Measurements from ENCODE around the gene LRRC4C. TPM values are rescaled to one million over a fixed set of nuclear protein-coding genes. Genes with fewer than 3 reads are reported as not detected.

Gene LRRC4C
- total RNA-seq, 2 donors from 2014 or later = 0.84 to 0.95 TPM

DNA sequence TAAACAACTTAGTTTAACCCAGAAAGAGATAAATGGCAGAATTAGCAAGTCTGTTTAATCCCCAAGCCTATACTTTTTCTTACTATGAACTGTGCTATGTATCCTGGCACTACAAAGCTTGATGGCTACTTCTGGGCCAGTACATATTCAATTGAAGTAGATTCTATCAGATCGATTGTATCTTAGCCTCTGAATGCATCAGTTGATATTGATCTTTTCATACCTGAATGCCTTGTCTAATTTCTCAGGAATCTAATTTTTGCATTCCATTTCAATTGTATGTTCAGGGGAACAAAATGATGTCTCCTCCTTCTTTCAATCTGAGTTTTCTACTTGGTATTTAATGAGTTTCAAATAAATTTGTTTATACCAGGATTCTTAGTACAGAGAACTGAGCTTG lies 1137.9 kb downstream of the LRRC4C start:
- no peak overlapping the region for H3K27ac ChIP-seq (ENCODE audit: low read depth, low read length)
- no peak overlapping the region for H3K4me3 Mint-ChIP-seq
- no peaks in the 10 kb centered on the region for H3K36me3 Mint-ChIP-seq (ENCODE audit: low read depth)
- no peaks in the 10 kb centered on the region for H3K9me3 ChIP-seq (ENCODE audit: control insufficient read depth, low read length)
- H3K9ac ChIP-seq (ENCODE audit: extremely low read depth, low read length, poor library complexity, severe bottlenecking) = no peak overlapping the region
- H3K36me3 ChIP-seq (ENCODE audit: control insufficient read depth, insufficient read depth, low read length) = no peaks in the 10 kb centered on the region
- H3K27ac Mint-ChIP-seq = no peak overlapping the region
- 86 to 100% methylated on average over 1 of the region's 1 CpG for WGBS, 2 experiments (ENCODE audit: insufficient coverage in 1 of 2, insufficient read length in 1 of 2)
- TF ChIP-seq, protein P1, sequence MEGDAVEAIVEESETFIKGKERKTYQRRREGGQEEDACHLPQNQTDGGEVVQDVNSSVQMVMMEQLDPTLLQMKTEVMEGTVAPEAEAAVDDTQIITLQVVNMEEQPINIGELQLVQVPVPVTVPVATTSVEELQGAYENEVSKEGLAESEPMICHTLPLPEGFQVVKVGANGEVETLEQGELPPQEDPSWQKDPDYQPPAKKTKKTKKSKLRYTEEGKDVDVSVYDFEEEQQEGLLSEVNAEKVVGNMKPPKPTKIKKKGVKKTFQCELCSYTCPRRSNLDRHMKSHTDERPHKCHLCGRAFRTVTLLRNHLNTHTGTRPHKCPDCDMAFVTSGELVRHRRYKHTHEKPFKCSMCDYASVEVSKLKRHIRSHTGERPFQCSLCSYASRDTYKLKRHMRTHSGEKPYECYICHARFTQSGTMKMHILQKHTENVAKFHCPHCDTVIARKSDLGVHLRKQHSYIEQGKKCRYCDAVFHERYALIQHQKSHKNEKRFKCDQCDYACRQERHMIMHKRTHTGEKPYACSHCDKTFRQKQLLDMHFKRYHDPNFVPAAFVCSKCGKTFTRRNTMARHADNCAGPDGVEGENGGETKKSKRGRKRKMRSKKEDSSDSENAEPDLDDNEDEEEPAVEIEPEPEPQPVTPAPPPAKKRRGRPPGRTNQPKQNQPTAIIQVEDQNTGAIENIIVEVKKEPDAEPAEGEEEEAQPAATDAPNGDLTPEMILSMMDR (conservative IDR thresholded peaks at IDR 0.05) = no peak
- H3K9me3 Mint-ChIP-seq = no peaks in the 10 kb centered on the region
- no peak for DNase-seq
- H3K27me3 Mint-ChIP-seq (ENCODE audit: insufficient read depth) = no peaks in the 10 kb centered on the region
- H3K4me1 Mint-ChIP-seq = no peaks in the 10 kb centered on the region
- no peaks in the 10 kb centered on the region for H3K27me3 ChIP-seq (ENCODE audit: control insufficient read depth, insufficient read depth, low read length, poor library complexity, severe bottlenecking)
- H3K4me1 ChIP-seq (ENCODE audit: control insufficient read depth, insufficient read depth, low read length) = no peaks in the 10 kb centered on the region
- no peak overlapping the region for H3K4me3 ChIP-seq (ENCODE audit: low read length)

DNA sequence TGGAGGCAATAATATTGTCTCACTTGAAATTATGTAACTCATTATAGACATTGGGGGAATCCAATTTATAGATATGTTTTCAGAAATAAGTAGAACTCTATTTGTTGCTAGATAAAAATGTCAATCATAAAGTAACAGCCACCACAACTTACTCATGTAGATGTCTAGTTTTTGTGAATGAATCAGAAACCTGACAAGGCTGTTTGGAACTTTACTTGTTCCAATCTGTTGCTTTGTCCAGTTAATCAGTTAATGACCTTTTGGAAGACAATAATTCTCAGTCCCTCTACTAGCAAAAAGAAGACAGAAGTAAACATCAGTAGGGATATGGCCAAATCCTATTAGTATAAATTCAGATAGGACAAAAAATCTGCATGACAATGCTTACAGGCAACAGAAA lies 1143.3 kb downstream of the LRRC4C start:
- Mint-ChIP-seq H3K4me1 (no peaks in the 10 kb centered on the region), H3K4me3 (no peak overlapping the region), H3K27me3 (ENCODE audit: insufficient read depth) (no peaks in the 10 kb centered on the region), H3K27ac (no peak overlapping the region), H3K36me3 (ENCODE audit: low read depth) (no peaks in the 10 kb centered on the region), H3K9me3 (no peaks in the 10 kb centered on the region)
- H3K4me3 ChIP-seq (ENCODE audit: low read length) = no peak overlapping the region
- no peaks in the 10 kb centered on the region for H3K27me3 ChIP-seq (ENCODE audit: control insufficient read depth, insufficient read depth, low read length, poor library complexity, severe bottlenecking)
- no peaks in the 10 kb centered on the region for H3K4me1 ChIP-seq (ENCODE audit: control insufficient read depth, insufficient read depth, low read length)
- H3K9ac ChIP-seq (ENCODE audit: extremely low read depth, low read length, poor library complexity, severe bottlenecking) = no peak overlapping the region
- H3K9me3 ChIP-seq (ENCODE audit: control insufficient read depth, low read length) = no peaks in the 10 kb centered on the region
- DNase-seq = no peak
- TF ChIP-seq, protein P1 (conservative IDR thresholded peaks at IDR 0.05) = no peak
- H3K36me3 ChIP-seq (ENCODE audit: control insufficient read depth, insufficient read depth, low read length) = no peaks in the 10 kb centered on the region
- no peak overlapping the region for H3K27ac ChIP-seq (ENCODE audit: low read depth, low read length)

DNA sequence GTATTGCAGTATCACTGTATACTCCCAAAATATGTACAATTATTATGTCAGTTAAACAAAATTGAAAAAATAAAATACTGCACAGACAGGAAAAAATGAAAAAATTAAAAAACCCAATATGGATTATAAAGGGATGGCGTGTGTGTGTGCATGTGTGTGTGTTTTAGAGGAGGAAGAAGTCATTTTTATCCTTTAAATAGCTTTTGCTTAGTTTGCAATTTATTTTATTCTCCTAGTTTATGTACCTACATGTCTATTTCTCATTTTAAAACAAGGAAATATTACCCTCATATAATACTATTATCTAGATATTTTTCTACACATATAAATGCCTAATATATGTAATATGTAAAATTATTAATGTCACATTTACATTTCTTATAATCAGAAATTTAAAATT lies 1144.3 kb downstream of the LRRC4C start:
- Histone ChIP-seq H3K27me3 (ENCODE audit: control insufficient read depth, insufficient read depth, low read length, poor library complexity, severe bottlenecking) (no peaks in the 10 kb centered on the region), H3K36me3 (ENCODE audit: control insufficient read depth, insufficient read depth, low read length) (no peaks in the 10 kb centered on the region), H3K4me1 (ENCODE audit: control insufficient read depth, insufficient read depth, low read length) (no peaks in the 10 kb centered on the region), H3K9me3 (ENCODE audit: control insufficient read depth, low read length) (no peaks in the 10 kb centered on the region), H3K4me3 (ENCODE audit: low read length) (no peak overlapping the region), H3K27ac (ENCODE audit: low read depth, low read length) (no peak overlapping the region), H3K9ac (ENCODE audit: extremely low read depth, low read length, poor library complexity, severe bottlenecking) (no peak overlapping the region)
- Mint-ChIP-seq H3K4me3 (no peak overlapping the region), H3K27me3 (ENCODE audit: insufficient read depth) (no peaks in the 10 kb centered on the region), H3K27ac (no peak overlapping the region), H3K4me1 (no peaks in the 10 kb centered on the region), H3K36me3 (ENCODE audit: low read depth) (no peaks in the 10 kb centered on the region), H3K9me3 (no peaks in the 10 kb centered on the region)
- WGBS, 2 experiments (ENCODE audit: insufficient coverage in 1 of 2, insufficient read length in 1 of 2) = 86% methylated on average over 1 of the region's 1 CpG; no CpG with 5 or more reads in 1 of the 2 experiments
- TF ChIP-seq, protein P1 (conservative IDR thresholded peaks at IDR 0.05) = no peak
- DNase-seq = no peak

Measured in endodermal cell (in vitro differentiated cells).